ENCODE data around the gene PARD3. TPM values are rescaled to one million over a fixed set of nuclear protein-coding genes. Genes with fewer than 3 reads are reported as not detected.

The PARD3 gene
- polyA plus RNA-seq, 1 donor from 2014 or later, result 12.4 TPM

GRCh38 chr10:34585422-34586112 is 229.5 kb downstream of the PARD3 start:
- TF ChIP-seq EZH2 (IDR thresholded peaks at IDR 0.05; ENCODE audit: borderline replicate concordance, insufficient read depth, low read length, poor library complexity, severe bottlenecking), result no peak
- no peak for TF ChIP-seq REST (IDR thresholded peaks at IDR 0.05; ENCODE audit: borderline replicate concordance)
- TF ChIP-seq RAD21 (conservative IDR thresholded peaks at IDR 0.05), result no peak
- TF ChIP-seq EP300 (conservative IDR thresholded peaks at IDR 0.05; ENCODE audit: poor library complexity, severe bottlenecking), result no peak
- TF ChIP-seq SMC3 (conservative IDR thresholded peaks at IDR 0.05; ENCODE audit: poor library complexity), result no peak
- TF ChIP-seq MXI1 (conservative IDR thresholded peaks at IDR 0.05; ENCODE audit: poor library complexity, severe bottlenecking), result no peak
- TF ChIP-seq CTCF (IDR thresholded peaks at IDR 0.05; ENCODE audit: poor library complexity, severe bottlenecking), result no peak
- TF ChIP-seq POLR2AphosphoS5 (IDR thresholded peaks at IDR 0.05), result no peak
- no peak for TF ChIP-seq TAF1 (IDR thresholded peaks at IDR 0.05; ENCODE audit: low read depth)
- no peaks in the 10 kb centered on the region for H3K27me3 ChIP-seq (ENCODE audit: insufficient read depth, low read depth, low read length)
- H3K4me3 ChIP-seq (ENCODE audit: low read length), result no peak overlapping the region
- H3K4me2 ChIP-seq (ENCODE audit: low read length), result no peak overlapping the region
- no peak overlapping the region for H3K9ac ChIP-seq (ENCODE audit: low read length)
- H4K20me1 ChIP-seq (ENCODE audit: insufficient read depth), result no peaks in the 10 kb centered on the region
- peaks cover 4% of the 10 kb centered on the region for H3K79me2 ChIP-seq (replicated peaks; ENCODE audit: insufficient read depth, low read length)
- H3K9me2 ChIP-seq (ENCODE audit: insufficient read depth, low read length), result no peaks in the 10 kb centered on the region
- no peaks in the 10 kb centered on the region for H3F3A ChIP-seq (ENCODE audit: insufficient read depth, low read length, poor library complexity, severe bottlenecking)
- no peak overlapping the region for H2AFZ ChIP-seq (ENCODE audit: low read depth, low read length)
- H3K27ac ChIP-seq (ENCODE audit: low read length), result no peak overlapping the region
- no peaks in the 10 kb centered on the region for H3K36me3 ChIP-seq (ENCODE audit: insufficient read depth, low read length)
- H3K9me3 ChIP-seq (ENCODE audit: low read length), result no peaks in the 10 kb centered on the region

GRCh38 chr10:34584164-34584563 is 230.9 kb downstream of the PARD3 start:
- no peaks in the 10 kb centered on the region for H3K9me2 ChIP-seq (ENCODE audit: insufficient read depth, low read length)
- no peak overlapping the region for H2AFZ ChIP-seq (ENCODE audit: low read depth, low read length)
- no peak overlapping the region for H3K9ac ChIP-seq (ENCODE audit: low read length)
- no peaks in the 10 kb centered on the region for H4K20me1 ChIP-seq (ENCODE audit: insufficient read depth)
- no peaks in the 10 kb centered on the region for H3F3A ChIP-seq (ENCODE audit: insufficient read depth, low read length, poor library complexity, severe bottlenecking)
- H3K9me3 ChIP-seq (ENCODE audit: low read length), result no peaks in the 10 kb centered on the region
- H3K36me3 ChIP-seq (ENCODE audit: insufficient read depth, low read length), result no peaks in the 10 kb centered on the region
- no peaks in the 10 kb centered on the region for H3K79me2 ChIP-seq (replicated peaks; ENCODE audit: insufficient read depth, low read length)
- no peak overlapping the region for H3K4me2 ChIP-seq (ENCODE audit: low read length)
- H3K27ac ChIP-seq (ENCODE audit: low read length), result no peak overlapping the region
- no peaks in the 10 kb centered on the region for H3K27me3 ChIP-seq (ENCODE audit: insufficient read depth, low read depth, low read length)
- TF ChIP-seq SMC3 (conservative IDR thresholded peaks at IDR 0.05; ENCODE audit: poor library complexity) (no peak), CTCF (IDR thresholded peaks at IDR 0.05; ENCODE audit: poor library complexity, severe bottlenecking) (no peak), TAF1 (IDR thresholded peaks at IDR 0.05; ENCODE audit: low read depth) (no peak), EP300 (conservative IDR thresholded peaks at IDR 0.05; ENCODE audit: poor library complexity, severe bottlenecking) (no peak), EZH2 (IDR thresholded peaks at IDR 0.05; ENCODE audit: borderline replicate concordance, insufficient read depth, low read length, poor library complexity, severe bottlenecking) (no peak), MXI1 (conservative IDR thresholded peaks at IDR 0.05; ENCODE audit: poor library complexity, severe bottlenecking) (no peak), POLR2AphosphoS5 (IDR thresholded peaks at IDR 0.05) (no peak), RAD21 (conservative IDR thresholded peaks at IDR 0.05) (no peak), REST (IDR thresholded peaks at IDR 0.05; ENCODE audit: borderline replicate concordance) (no peak)
- no peak overlapping the region for H3K4me3 ChIP-seq (ENCODE audit: low read length)
